ENCODE measurements around the gene ISYNA1.

DNA sequence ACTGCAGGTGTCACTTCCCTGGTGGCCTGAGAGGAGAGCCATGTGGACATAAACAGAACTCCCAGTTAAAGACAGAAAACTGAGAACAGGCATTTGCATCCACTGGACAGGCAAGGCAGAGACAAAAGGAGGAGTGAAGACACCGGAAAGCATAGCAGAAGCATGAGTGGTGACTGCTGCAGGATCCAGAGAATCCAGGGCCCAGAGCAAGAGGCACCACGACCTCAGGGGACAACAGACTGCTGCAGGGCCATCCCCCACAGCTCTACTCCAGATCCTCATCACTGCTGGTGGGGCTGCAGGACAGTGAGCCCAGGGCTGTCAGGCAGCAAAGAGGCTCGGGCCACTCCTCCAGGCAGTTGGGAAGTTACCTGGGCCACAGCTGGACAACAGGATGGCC is 14.5 kb upstream of the ISYNA1 start:
- TF ChIP-seq, protein P1, sequence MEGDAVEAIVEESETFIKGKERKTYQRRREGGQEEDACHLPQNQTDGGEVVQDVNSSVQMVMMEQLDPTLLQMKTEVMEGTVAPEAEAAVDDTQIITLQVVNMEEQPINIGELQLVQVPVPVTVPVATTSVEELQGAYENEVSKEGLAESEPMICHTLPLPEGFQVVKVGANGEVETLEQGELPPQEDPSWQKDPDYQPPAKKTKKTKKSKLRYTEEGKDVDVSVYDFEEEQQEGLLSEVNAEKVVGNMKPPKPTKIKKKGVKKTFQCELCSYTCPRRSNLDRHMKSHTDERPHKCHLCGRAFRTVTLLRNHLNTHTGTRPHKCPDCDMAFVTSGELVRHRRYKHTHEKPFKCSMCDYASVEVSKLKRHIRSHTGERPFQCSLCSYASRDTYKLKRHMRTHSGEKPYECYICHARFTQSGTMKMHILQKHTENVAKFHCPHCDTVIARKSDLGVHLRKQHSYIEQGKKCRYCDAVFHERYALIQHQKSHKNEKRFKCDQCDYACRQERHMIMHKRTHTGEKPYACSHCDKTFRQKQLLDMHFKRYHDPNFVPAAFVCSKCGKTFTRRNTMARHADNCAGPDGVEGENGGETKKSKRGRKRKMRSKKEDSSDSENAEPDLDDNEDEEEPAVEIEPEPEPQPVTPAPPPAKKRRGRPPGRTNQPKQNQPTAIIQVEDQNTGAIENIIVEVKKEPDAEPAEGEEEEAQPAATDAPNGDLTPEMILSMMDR (IDR thresholded peaks at IDR 0.05; ENCODE audit: insufficient read depth, low read depth, low read length): no peak
- no peak for TF ChIP-seq EZH2 (IDR thresholded peaks at IDR 0.05; ENCODE audit: insufficient read depth, low read length)

All from astrocyte (in vitro differentiated cells and primary cell).